Muscle of back (tissue), 11 donors: ENCODE measurements around the gene PDIA5. TPM values are rescaled to one million over a fixed set of nuclear protein-coding genes. Genes with fewer than 3 reads are reported as not detected.
A peak's percentile ranks its signal among the peaks of the same experiment; 100 is the strongest.
"Not testable (repeated sequence)": the region's sequence is repeated elsewhere in the genome, so short reads cannot be mapped to it uniquely, and the experiment has no call there.

Experiments
- DNase-seq, 3 donors: peaks; one replicate each; pipeline versions ENCODE4 v3.0.0 to v3.0.0-alpha.2; 2013
- polyA plus RNA-seq, 10 donors: library from polyadenylated mRNA; unstranded; fragments of 120-200 nt; gene quantifications; one replicate each; pipeline ENCODE4 v1.2.1, GENCODE V29; 2013; ENCODE audit not compliant: insufficient read length in 10 of 10

PDIA5 gene
- polyA plus RNA-seq, 10 donors = 18.4 to 29.2 (median 25.1) TPM

GRCh38 chr3:123090728-123091531 is 24.1 kb downstream of the PDIA5 start:
- DNase-seq = no peak

DNA sequence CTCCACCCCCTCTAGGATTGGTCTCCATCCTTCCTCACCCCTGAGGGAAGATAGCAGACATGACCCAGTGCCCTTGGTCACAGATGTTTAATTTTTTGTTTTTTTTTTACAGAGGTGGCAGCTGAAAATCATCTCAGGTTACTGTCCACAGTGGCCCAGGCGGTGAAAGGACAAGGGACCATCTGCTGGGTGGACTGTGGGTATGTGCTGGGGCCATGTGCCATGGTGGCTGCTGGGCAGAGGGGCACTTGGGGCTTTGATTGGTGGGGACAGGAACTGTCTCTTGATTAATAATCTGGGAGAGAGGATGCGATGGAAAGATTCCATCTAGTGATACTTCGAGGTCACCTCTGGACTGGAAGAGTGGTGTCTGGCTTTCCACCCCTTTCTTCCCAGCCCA is 25.4 kb downstream of the PDIA5 start:
- DNase-seq = no peak

GRCh38 chr3:123093696-123094095 is 26.9 kb downstream of the PDIA5 start:
- no peak for DNase-seq

GRCh38 chr3:123094516-123095313 is 27.9 kb downstream of the PDIA5 start:
- no peak for DNase-seq

DNA sequence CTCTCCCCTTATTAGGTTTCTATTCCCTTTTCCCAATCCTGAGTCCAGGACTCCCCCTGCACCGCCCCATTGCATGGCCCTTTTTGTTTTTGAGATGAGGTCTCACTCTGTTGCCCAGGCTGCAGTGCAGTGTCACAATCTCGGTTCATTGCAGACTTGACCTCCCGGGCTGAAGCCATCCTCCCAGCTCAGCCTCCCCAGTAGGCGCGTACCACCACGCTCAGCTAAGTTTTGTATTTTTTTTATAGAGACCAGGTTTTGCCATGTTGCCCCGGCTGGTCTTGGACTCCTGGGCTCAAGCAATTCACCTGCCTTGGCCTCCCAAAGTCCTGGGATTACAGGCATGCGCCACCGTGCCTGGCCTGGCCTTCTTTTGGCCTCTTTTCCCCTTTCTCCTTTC is 29.3 kb downstream of the PDIA5 start:
- DNase-seq = no peak

DNA sequence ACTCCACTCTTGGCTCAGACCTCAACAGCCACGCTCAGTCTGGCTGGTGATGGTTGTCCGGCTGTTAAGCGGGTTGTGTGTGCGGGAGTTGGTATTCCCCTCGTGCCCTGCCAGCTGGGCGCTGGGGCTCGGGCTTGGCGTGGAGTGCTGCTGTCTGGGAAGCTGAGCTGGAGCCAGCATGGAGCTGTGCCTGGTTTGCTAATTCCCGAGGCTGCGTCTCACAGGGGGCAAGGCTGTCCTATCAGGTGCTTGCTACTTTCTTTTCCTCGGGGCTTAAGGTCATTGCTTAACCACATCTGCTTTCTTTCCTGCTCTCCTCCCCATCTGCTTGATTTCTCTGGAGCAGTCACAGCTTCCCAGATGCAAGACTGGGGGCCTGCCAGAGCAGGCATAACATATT is 29.9 kb downstream of the PDIA5 start:
- DNase-seq = peak in 2 of 3 donors; percentile 72 to 84

DNA sequence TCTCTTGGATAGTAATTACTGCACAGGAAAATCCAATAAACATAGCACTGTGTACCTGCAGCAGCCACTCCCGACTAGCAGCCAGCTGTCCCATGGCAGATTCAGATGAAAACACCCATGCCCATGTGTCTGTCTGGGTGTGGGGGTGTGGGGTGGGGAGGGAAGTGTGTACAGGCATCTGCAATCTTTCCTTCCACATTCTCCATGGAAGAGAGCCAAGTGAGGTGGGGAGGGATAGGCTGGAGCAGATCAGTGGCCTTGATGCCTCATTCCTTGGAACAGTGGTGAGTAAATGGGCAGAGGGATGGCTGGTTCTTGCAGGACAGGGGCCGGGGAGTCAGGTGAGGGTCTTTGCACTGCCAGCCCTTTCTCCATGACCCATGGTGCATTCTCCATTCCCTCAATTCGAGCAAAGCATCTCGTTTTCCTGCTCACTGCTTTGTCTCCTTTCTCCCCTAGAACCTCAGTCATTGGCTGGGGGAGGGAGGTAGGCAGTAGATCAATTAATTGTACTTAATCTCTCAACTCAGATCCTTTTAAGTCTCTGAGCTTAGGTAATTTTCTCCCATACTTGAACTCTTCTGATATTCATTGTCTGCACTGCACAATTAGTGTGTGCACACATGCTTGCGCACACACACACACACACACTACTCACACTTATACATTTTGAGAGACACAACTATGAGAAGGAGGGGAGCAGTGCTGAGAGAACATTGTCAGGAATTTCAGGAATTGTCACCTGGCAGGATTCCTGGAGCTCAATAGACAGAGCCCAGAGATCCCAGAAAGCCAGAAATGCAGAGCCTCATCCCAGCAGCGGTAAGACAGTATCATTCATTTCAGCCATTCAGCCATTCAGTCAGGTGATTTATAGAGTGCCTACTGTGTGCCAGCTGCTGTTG is 31.9 kb downstream of the PDIA5 start:
- DNase-seq = peak in 2 of 3 donors; percentile 56 to 69

DNA sequence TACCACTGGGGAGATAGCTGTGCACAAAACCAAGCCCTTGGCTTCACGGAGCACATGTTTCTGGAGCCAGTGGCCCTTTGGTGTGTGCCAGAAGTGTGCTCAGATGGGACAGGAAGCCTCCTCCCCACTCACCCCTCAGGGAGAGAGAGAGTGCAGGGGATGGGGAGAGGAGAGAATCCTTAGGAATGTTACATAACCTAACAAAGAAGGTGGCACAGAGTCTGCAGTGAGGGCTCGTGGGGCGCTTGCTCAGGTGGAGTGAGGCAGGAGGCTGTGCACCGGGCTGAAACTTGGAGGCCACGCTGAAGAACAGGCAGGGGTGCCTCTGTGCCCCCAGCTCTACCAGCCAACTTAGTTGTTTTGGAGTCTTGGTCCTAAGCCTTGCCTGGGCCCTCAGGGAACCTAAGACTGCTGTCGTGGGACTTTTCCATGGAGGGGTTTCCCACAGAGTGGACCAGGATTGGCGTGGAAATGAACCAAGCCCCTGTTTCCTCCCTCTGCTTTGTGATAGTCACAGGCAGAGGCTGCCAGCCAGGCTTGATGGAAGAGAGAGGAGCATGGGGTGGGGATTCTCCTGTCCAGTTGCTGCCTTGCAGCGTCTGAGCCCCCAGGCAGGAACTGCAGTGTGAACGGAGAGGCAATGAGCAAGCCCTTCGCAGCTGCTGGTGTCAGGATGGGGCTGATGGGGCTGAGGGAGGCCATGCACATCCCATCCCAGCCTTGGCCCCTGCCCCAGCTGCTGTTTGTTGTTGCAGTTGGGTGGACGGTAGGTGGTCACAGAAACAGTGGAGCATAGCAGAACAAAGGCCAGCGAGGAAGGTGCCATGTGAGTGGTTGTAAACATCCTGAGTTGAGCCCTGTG is 32.7 kb downstream of the PDIA5 start:
- DNase-seq = peak in 1 of 3 donors; percentile 36

GRCh38 chr3:123100193-123100776 is 33.5 kb downstream of the PDIA5 start:
- no peak for DNase-seq

DNA sequence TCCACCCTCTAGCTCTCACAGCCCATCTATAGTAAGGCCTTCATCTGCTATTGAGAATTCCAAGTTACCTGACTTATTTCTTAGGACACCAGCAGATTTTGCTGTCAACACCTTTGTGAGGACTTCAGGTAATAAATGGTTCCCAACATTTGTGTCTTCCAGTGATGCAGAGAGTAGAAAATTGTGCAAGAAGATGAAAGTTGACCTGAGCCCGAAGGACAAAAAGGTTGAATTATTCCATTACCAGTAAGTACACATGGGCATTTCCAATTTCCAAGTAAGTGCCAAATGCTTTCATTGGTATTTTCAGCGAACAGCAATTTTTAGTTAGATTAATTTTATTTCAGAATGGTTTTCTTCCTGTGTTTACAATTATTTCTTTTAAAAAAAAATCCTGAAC is 35.4 kb downstream of the PDIA5 start:
- no peak for DNase-seq

DNA sequence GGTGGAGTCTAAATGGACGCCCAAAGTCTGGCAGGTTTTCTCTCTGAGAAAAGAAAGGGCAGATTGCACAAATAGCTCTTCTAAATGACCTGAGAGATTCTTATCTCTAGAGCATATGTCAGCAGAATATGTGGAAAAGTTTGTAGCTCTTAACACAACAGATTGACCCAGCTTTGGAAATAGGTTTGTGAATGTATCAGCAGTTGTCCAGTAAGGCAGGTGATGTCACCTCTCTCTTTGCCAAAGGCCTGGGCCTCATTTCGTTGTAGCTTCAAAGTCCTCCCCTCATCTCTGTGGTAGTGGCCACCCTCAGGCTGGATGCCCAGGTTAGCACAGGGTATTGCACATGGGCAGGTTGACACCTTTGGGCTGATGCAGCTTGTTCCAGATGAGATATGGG is 36.0 kb downstream of the PDIA5 start:
- no peak for DNase-seq

GRCh38 chr3:123104550-123104949 is 37.7 kb downstream of the PDIA5 start:
- no peak for DNase-seq

DNA sequence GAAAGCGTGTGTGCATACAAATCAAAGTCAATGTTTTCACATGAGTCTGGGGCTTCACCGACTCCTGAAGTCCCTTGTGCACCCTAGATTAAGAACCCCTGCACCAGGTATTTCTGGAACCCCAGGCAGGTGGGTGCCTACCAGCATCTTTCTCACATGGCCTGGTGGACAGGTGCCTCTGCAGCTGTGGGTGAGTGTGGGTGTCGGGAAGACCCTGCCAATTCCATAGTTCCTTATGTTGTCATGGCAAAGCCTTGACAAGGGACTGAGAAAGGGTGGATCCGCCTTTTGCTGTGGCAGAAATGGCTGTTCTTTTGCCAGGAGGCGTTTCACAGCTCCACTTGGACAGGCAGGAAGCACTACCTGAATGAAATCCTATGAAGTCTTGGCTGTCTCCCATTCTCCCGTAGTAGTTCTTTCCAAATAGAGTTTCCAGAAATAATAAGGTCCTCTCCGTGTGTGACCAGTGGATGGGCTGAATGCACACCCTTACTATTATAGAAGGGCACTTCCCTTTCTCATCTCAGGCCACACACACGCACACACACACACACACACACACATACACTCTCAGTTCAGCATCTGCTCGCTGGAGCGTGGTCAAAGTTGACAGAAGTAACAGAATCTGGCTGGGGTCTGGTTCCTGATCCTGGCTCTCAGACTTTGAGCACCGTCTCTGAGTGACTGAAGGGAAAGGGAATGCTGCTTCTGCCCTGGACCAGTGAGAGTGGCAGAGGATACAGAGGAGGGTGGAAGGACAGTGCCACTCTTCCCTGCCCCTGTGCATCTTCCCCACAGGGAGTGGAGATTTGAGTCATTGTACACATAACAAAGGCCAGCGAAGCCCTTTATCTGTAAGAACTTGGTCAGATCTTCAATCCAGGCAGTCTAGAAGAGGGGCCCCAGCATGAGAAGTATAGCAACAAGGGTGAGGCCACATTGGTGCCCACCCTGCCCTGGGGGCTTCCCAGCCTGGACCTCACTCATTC is 38.7 kb downstream of the PDIA5 start:
- DNase-seq = no peak

DNA sequence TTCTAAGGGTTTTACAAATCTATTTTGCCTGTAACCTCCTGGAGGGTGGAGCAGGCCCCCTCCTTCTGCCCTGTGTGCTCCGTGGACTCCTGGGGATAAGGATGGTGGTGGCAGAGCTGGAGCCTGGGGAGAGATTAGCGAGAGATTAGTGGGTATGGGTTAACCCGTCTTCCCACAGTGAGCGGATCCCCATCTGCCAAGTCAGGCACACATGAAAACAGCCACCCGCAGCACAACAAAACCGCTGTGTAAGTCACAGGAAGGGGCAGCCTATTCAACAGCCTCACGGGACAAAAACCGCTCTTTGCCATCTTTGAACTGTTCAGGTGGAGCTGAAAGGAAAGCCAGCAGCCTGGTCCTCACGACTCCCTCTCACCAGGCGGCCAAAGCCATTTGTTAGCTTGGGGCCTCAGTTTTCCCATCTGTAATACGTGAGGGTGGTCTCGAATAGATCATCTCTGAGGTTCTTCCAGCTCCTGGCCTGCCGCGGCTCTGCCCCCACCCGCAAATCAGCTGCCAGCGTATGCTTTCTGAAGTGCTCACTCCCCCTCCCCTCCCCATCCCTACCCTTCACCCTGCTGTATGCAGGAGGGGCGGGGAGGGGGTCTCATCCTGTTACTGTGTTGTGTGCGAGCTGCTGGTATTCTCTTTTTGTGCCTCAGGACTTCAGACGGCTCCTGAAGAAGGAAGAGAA is 43.6 kb downstream of the PDIA5 start:
- no peak for DNase-seq

DNA sequence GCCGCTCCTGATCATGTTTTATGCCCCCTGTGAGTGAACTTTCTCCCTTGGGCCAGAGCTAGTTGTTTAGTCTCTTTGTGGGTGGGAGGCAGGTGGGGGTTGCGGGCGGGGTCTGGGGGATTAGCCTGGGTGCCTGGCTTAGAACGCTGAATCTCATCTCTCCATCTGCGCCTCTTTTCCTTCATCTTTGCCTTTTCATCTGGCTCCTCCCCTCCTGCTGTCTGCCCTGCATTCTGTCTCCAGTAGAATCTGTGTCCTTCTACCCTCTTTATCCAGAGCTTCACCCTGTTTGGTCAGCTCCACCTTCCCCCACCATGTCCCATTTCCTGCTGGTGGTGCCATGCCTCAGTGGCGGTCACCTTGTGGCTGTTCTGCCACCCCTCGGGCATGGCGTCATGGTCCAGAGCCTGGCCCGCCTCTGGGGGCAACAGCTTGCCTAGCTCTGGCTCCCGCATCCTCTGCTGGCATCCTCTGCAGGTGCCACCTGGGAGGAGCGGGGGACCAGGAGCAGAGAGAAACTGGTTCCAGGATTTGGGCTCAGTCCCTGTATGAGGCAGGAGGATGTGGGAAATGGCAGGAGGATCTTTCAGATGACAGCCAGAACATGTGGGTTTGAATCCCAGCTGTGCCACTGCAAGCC is 44.3 kb downstream of the PDIA5 start:
- no peak for DNase-seq

DNA sequence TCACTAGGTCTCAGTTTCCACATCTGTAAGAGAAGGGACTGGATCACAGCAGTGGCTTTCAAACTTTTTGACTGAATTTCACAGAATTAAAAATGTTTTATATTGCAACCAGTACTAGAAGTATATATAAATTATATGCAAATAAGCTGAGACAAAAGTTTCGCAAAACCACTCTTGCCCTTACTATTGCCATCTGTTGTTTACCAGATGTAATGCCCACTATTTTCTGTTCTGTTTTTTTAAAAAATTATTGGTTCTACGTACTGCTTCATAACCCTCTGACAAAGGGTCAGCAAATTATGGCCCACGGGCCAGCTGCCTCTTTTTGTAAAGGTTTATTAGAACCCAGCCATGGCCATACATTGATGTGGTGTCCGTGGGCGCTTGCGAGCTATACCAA is 44.8 kb downstream of the PDIA5 start:
- DNase-seq = no peak

DNA sequence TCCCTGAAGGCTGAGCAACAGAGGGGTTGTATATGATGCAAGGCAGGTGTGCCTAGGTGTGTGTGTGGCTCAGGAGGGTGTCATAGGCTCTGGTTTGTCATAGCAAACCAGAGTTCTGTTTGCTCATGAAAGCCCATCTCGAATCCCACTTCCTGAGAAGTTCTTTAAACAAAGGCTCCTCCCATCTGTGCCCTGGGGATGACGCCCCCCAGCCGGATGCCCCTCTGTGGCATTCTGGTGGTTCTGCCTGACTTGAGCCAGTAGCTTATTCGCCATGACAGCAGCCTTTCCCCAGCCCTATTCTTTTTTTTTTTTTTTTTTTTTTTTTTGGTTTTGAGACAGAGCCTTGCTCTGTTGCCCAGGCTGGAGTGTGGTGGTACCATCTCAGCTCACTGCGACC is 45.4 kb downstream of the PDIA5 start:
- no peak for DNase-seq

DNA sequence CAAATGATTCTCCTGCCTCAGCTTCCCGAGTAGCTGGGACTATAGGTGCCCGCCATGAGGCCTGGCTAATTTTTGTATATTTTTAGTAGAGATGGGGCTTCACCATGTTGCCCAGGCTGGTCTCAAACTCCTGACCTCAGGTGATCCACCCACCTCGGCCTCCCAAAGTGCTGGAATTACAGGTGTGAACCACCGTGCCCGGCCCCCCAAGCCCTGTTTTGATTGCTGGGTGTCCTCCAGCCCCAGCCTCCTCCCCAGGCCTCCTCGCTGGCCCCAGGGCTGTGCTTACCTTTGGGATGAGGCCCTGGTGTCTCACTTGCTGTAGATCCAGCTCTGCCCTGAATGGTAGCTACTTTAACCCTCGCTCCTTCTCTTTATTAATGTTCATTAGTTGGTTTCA is 45.8 kb downstream of the PDIA5 start:
- DNase-seq = not testable (repeated sequence)
